Activated naive CD8-positive, alpha-beta T cell (primary cell): ENCODE results near the gene RFX3.
A peak's percentile ranks its signal among the peaks of the same experiment; 100 is the strongest.
"Not testable (repeated sequence)": the region's sequence is repeated elsewhere in the genome, so short reads cannot be mapped to it uniquely, and the experiment has no call there.

Source experiments
- H3K27ac Mint-ChIP-seq: one replicate; pipeline ENCODE4 v1.8.0; 2021; ENCODE audit warnings: mixed read lengths
- H3K27me3 Mint-ChIP-seq: one replicate; pipeline ENCODE4 v1.8.0; 2021; ENCODE audit warnings: mixed read lengths
- H3K36me3 Mint-ChIP-seq: one replicate; pipeline ENCODE4 v1.8.0; 2021; ENCODE audit warnings: mixed read lengths
- H3K4me1 Mint-ChIP-seq: one replicate; pipeline ENCODE4 v1.8.0; 2021; ENCODE audit warnings: low read depth, mixed read lengths
- H3K4me3 Mint-ChIP-seq: one replicate; pipeline ENCODE4 v1.8.0; 2021; ENCODE audit warnings: mild to moderate bottlenecking, mixed read lengths
- H3K9me3 Mint-ChIP-seq: one replicate; pipeline ENCODE4 v1.8.0; 2021; ENCODE audit warnings: low read depth, mixed read lengths

Gene RFX3

DNA sequence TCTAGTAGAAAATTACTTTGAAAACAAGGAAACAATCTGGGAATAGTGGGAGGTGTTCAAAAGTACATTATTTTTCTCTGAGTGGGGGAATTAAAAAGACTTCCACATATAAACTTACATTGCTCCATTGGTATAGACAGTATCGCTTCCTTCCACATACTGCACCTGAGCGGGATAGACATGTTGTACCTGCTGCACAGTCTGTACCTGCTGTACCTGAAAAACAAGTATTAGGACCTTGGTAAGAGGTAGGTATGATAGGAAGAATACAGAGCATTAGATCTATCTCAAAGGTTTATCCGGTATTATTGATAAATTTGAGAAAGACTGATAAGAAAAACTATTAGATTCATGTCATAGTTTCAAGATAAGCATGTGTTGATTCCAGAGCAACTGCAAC lies 179.3 kb downstream of the RFX3 start:
- peaks cover 21% of the 10 kb centered on the region for H3K4me1 Mint-ChIP-seq
- no peak overlapping the region for H3K27ac Mint-ChIP-seq
- no peak overlapping the region for H3K4me3 Mint-ChIP-seq
- peaks cover 9% of the 10 kb centered on the region for H3K9me3 Mint-ChIP-seq
- no peaks in the 10 kb centered on the region for H3K27me3 Mint-ChIP-seq
- H3K36me3 Mint-ChIP-seq: peaks cover 21% of the 10 kb centered on the region

- Mint-ChIP-seq H3K27ac (no peak overlapping the region), H3K27me3 (no peaks in the 10 kb centered on the region), H3K4me1 (peaks cover 33% of the 10 kb centered on the region), H3K4me3 (no peak overlapping the region), H3K36me3 (peaks cover 18% of the 10 kb centered on the region), H3K9me3 (no peaks in the 10 kb centered on the region)
Measured at GRCh38 chr9:3343671-3344070, 182.1 kb downstream of the RFX3 start.

DNA sequence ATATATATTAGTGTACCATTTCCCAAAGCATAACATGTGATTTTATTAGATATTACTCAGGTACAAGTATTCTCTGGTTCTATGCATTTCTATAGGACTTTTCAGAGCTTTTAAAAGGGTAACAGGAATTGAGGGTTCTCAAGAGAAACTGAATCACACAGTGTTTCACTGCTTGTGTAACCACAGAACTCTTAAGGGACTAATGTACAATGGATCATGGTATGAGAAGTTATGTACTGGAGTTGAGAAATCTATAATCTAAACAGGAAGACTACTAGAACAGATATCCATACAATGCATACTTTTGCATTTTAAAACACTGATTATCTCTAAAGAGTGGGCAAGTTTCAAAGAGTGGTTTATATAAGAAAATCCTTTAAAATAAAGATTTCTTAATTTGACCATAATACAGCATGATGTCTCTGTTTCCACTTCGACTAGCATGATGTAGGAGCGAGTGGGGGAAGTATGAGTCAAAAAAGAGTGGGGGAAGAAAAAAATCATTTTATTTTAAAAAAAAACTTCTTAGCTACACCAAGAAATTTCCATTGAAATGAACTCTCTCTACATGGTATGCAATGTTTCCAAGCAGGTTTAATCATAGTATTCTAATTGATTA lies 183.5 kb downstream of the RFX3 start:
- no peaks in the 10 kb centered on the region for H3K27me3 Mint-ChIP-seq
- no peaks in the 10 kb centered on the region for H3K9me3 Mint-ChIP-seq
- H3K4me1 Mint-ChIP-seq: peaks cover 44% of the 10 kb centered on the region
- H3K4me3 Mint-ChIP-seq: peak overlapping the region; percentile 21
- peaks cover 18% of the 10 kb centered on the region for H3K36me3 Mint-ChIP-seq
- peak overlapping the region; percentile 70 for H3K27ac Mint-ChIP-seq

- H3K4me3 Mint-ChIP-seq: no peak overlapping the region
- peaks cover 10% of the 10 kb centered on the region for H3K36me3 Mint-ChIP-seq
- H3K27me3 Mint-ChIP-seq: no peaks in the 10 kb centered on the region
- H3K4me1 Mint-ChIP-seq: peaks cover 35% of the 10 kb centered on the region
- no peaks in the 10 kb centered on the region for H3K9me3 Mint-ChIP-seq
- H3K27ac Mint-ChIP-seq: peak overlapping the region; percentile 61
Measured at GRCh38 chr9:3337515-3338225, 188.1 kb downstream of the RFX3 start.

DNA sequence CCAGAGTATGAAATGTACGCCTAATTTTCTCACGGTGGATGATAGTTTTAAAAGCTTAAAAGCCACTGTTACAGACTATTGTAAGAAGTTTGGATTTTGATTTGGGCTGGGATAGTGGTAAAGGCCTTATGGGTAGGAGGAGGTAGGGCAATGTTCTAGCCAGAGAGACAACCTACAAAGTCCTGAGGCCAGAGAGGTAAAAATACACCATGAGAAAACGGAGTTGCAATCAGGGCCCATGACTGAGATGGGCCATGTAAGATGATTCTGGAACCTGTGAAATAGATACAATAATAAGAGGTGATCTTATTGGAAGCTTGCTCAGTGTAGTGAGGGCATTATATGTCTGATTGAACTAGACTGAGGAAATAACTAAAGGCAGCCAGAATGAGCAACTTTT lies 188.8 kb downstream of the RFX3 start:
- H3K27ac Mint-ChIP-seq: peak overlapping the region; percentile 61
- H3K9me3 Mint-ChIP-seq: no peaks in the 10 kb centered on the region
- H3K4me1 Mint-ChIP-seq: peaks cover 30% of the 10 kb centered on the region
- no peaks in the 10 kb centered on the region for H3K27me3 Mint-ChIP-seq
- no peak overlapping the region for H3K4me3 Mint-ChIP-seq
- peaks cover 10% of the 10 kb centered on the region for H3K36me3 Mint-ChIP-seq

GRCh38 chr9:3332802-3333201 lies 193.0 kb downstream of the RFX3 start:
- H3K4me3 Mint-ChIP-seq: no peak overlapping the region
- H3K4me1 Mint-ChIP-seq: peaks cover 10% of the 10 kb centered on the region
- H3K27ac Mint-ChIP-seq: no peak overlapping the region
- no peaks in the 10 kb centered on the region for H3K27me3 Mint-ChIP-seq
- H3K36me3 Mint-ChIP-seq: peaks cover 12% of the 10 kb centered on the region
- H3K9me3 Mint-ChIP-seq: no peaks in the 10 kb centered on the region

DNA sequence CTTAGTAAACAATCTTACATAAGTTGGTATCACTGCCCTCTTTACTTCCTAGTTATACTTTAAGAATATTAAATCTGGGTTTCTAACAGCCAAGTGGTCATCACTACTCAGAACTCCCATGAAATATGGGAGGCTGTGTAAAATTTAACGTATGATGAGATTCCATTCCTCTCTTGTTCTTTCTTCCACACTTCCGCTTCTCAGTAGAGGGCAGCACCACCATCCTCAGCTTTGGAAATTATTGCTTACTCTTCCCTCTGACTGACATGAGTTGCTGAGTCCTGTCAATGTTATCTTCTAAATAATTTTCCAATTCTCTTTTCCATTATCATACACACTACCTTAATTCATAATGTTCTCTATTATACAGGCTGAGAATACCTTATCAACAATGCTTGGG lies 194.0 kb downstream of the RFX3 start:
- no peak overlapping the region for H3K27ac Mint-ChIP-seq
- H3K36me3 Mint-ChIP-seq: peaks cover 11% of the 10 kb centered on the region
- H3K4me1 Mint-ChIP-seq: peaks cover 2% of the 10 kb centered on the region
- H3K9me3 Mint-ChIP-seq: no peaks in the 10 kb centered on the region
- no peaks in the 10 kb centered on the region for H3K27me3 Mint-ChIP-seq
- H3K4me3 Mint-ChIP-seq: no peak overlapping the region

DNA sequence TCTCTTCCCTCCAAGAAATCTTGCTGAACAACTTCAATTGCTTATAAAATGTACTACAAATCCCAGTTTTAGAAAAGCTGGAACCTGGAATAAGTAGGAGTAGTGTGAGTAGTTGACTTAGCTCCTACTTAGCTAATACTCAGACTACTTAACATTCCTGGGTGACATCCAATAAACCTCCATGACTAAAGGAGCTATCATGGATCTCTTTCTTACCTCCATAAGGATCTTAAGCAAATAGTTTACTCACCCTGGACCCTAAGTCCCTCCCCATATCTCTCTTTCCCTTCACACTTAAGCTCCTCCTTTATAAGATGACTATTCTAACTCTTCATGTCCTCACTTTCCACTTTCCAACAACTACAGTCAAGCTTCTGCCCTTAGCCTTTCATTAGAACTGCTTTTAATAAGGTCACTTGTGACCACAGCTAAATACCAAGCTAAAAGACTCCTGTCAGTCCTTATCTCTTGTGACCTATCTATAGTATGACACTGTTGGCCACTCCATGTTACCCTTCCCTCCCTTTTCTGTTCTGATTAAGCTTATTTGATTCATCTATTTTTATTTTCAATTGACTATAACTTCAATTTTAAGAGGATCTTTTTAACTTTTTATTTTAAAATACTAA lies 194.9 kb downstream of the RFX3 start:
- Mint-ChIP-seq H3K36me3 (peaks cover 7% of the 10 kb centered on the region), H3K4me1 (peaks cover 1% of the 10 kb centered on the region), H3K27ac (no peak overlapping the region), H3K27me3 (no peaks in the 10 kb centered on the region), H3K9me3 (no peaks in the 10 kb centered on the region), H3K4me3 (no peak overlapping the region)

DNA sequence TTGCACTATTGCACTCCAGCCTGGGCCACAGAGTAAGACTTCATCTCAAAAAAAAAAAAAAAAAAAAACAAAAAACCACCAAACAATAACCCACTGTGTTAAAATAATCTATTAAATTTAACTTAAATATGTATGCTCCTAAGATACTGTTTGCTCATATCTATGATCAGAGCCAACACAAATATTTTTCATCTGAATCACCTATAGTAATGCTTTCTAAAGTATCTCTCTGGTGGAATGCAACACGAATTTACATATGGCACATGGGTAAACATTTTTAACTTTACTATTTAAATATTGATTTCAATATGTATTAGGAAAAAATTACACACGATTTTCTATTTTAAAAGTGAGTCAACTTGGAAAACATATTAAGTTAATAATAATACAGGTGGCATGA lies 196.4 kb downstream of the RFX3 start:
- Mint-ChIP-seq H3K4me1 (peaks cover 1% of the 10 kb centered on the region), H3K4me3 (no peak overlapping the region), H3K9me3 (no peaks in the 10 kb centered on the region), H3K27ac (no peak overlapping the region), H3K36me3 (peaks cover 7% of the 10 kb centered on the region), H3K27me3 (no peaks in the 10 kb centered on the region)

GRCh38 chr9:3323714-3324113 lies 202.1 kb downstream of the RFX3 start:
- Mint-ChIP-seq H3K4me3 (no peak overlapping the region), H3K4me1 (peaks cover 7% of the 10 kb centered on the region), H3K27me3 (no peaks in the 10 kb centered on the region), H3K27ac (no peak overlapping the region), H3K36me3 (peaks cover 21% of the 10 kb centered on the region), H3K9me3 (no peaks in the 10 kb centered on the region)

DNA sequence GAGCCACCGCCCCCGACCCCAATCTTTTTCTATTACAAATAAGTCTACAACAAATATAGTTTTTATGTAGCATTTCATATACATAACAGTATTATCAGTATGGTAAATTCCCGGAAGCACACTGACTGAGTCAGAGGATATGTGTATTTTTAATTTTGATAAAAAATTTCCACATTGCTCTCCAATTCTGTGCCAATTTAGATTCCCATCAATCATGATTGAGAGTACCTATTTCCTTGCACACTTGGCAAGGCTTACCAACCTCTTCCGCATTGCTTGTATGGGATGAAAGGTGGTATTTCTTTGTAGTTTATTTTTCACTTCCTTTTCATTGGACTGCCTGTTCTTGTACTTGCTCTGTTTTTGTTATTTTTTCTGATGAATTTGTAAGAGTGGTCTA lies 204.6 kb downstream of the RFX3 start:
- Mint-ChIP-seq H3K27ac (no peak overlapping the region), H3K4me3 (no peak overlapping the region), H3K9me3 (no peaks in the 10 kb centered on the region), H3K27me3 (no peaks in the 10 kb centered on the region), H3K4me1 (peaks cover 6% of the 10 kb centered on the region), H3K36me3 (peaks cover 31% of the 10 kb centered on the region)

GRCh38 chr9:3312595-3312994 lies 213.2 kb downstream of the RFX3 start:
- H3K36me3 Mint-ChIP-seq: peaks cover 33% of the 10 kb centered on the region
- H3K4me1 Mint-ChIP-seq, H3K27me3 Mint-ChIP-seq, H3K27ac Mint-ChIP-seq, H3K4me3 Mint-ChIP-seq, H3K9me3 Mint-ChIP-seq: not testable (repeated sequence)

GRCh38 chr9:3308609-3309008 lies 217.2 kb downstream of the RFX3 start:
- peaks cover 4% of the 10 kb centered on the region for H3K9me3 Mint-ChIP-seq
- peaks cover 3% of the 10 kb centered on the region for H3K4me1 Mint-ChIP-seq
- no peak overlapping the region for H3K27ac Mint-ChIP-seq
- H3K27me3 Mint-ChIP-seq: no peaks in the 10 kb centered on the region
- no peak overlapping the region for H3K4me3 Mint-ChIP-seq
- H3K36me3 Mint-ChIP-seq: peaks cover 31% of the 10 kb centered on the region

DNA sequence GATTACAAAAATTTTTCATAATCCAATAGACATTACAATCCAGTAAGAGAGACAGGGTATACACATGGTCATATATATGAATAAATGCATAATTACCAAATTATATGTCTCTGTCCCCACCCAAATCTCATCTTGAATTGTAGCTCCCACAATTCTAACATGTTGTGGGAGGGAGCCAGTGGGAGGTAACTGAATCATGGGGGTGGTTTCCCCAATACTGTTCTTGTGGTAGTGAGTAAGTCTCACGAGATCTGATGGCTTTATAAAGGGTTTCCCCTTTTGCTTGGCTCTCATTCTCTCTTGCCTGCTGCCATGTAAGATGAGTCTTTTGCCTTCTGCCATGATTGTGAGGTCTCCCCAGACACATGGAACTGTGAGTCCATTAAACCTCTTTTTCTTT lies 221.4 kb downstream of the RFX3 start:
- not testable (repeated sequence) for H3K27me3 Mint-ChIP-seq, H3K4me1 Mint-ChIP-seq, H3K4me3 Mint-ChIP-seq, H3K9me3 Mint-ChIP-seq
- Mint-ChIP-seq H3K27ac (peak overlapping the region; percentile 50), H3K36me3 (peaks cover 23% of the 10 kb centered on the region)

DNA sequence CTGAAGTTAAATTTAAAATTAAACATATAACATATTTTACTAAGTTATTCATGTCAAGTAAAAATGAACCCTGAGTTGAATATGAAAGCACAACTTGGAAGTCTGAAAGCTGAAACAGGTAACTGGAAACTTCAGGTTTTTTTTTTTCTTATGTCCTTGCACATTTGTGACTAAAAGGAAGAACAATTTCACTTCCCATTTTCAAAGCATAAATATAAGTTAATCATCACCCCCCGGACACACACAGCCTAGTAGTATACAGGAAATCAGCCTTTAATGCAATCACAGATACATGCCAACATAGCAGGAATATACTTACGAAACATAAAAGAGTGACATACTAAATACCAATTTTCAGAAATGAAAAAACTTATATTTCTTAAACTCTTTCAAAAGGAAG lies 225.9 kb downstream of the RFX3 start:
- Mint-ChIP-seq H3K9me3 (no peaks in the 10 kb centered on the region), H3K4me3 (no peak overlapping the region), H3K4me1 (peaks cover 5% of the 10 kb centered on the region), H3K27me3 (no peaks in the 10 kb centered on the region), H3K36me3 (peaks cover 9% of the 10 kb centered on the region), H3K27ac (no peak overlapping the region)
